CD4-positive, alpha-beta T cell (primary cell): ENCODE measurements around the gene LOX. TPM values are rescaled to one million over a fixed set of nuclear protein-coding genes. Genes with fewer than 3 reads are reported as not detected.

Experiments
- ATAC-seq: fragments of 200-7000 bp; cut with Tn5 transposase; one replicate; pipeline ENCODE4 v1.10.0; 2022; ENCODE audit warnings: mild to moderate bottlenecking; ENCODE audit not compliant: poor library complexity
- CTCF ChIA-PET: fragments of 350-600 bp; sonication (Branson Sonifier 250); formaldehyde crosslinking; loops from one replicate; lab custom pipeline; 2021; ENCODE audit warnings: antibody characterized with exemption, inconsistent platforms; lab: Charles Lee
- POLR2A ChIA-PET: fragments of 350-600 bp; sonication (Branson Sonifier 250); formaldehyde crosslinking; loops from one replicate; lab custom pipeline; 2021; ENCODE audit warnings: antibody characterized with exemption, inconsistent platforms; lab: Charles Lee
- DNase-seq, 14 experiments: peaks; one replicate each; pipeline ENCODE4 v3.0.0-alpha.2; 2013 to 2020; ENCODE audit warnings: mixed read lengths in 2 of 14
- H3K27ac ChIP-seq, 2 donors: one replicate each; pipeline versions ENCODE4 v1.5.1 to v1.7.0; 2013; ENCODE audit warnings: low read length in 2 of 2, low read depth in 1 of 2, mild to moderate bottlenecking in 1 of 2
- H3K27me3 ChIP-seq, 2 experiments: 1 replicate in 1 of 2; 2 replicates in 1 of 2; pipeline versions ENCODE4 v1.6.1 to v1.7.0; 2013; ENCODE audit warnings: low read length in 2 of 2, control low read depth in 1 of 2, mild to moderate bottlenecking in 1 of 2, moderate library complexity in 1 of 2; ENCODE audit not compliant: insufficient read depth in 2 of 2, control insufficient read depth in 1 of 2
- H3K36me3 ChIP-seq: one replicate; pipeline ENCODE4 v1.6.1; 2013; ENCODE audit warnings: low read length, control low read depth; ENCODE audit not compliant: insufficient read depth
- H3K4me1 ChIP-seq: one replicate; pipeline ENCODE4 v1.6.1; 2013; ENCODE audit warnings: low read length, control low read depth; ENCODE audit not compliant: insufficient read depth
- H3K4me3 ChIP-seq: one replicate; pipeline ENCODE4 v1.5.1; 2013; ENCODE audit warnings: mild to moderate bottlenecking, low read length, moderate library complexity
- H3K9me3 ChIP-seq, 2 experiments: 1 replicate in 1 of 2; 2 replicates in 1 of 2; pipeline versions ENCODE4 v1.6.1 to v1.7.0; 2013; ENCODE audit warnings: low read length in 2 of 2, mild to moderate bottlenecking in 2 of 2, control low read depth in 1 of 2, moderate library complexity in 1 of 2; ENCODE audit not compliant: control insufficient read depth in 1 of 2, insufficient read depth in 1 of 2
- H3K27ac Mint-ChIP-seq: one replicate; pipeline ENCODE4 v1.8.0; 2020; ENCODE audit warnings: mixed read lengths
- H3K27me3 Mint-ChIP-seq: one replicate; pipeline ENCODE4 v1.8.0; 2021; ENCODE audit warnings: mixed read lengths
- H3K36me3 Mint-ChIP-seq: one replicate; pipeline ENCODE4 v1.8.0; 2021; ENCODE audit warnings: low read depth, mixed read lengths
- H3K4me1 Mint-ChIP-seq: one replicate; pipeline ENCODE4 v1.8.0; 2021; ENCODE audit warnings: low read depth, mixed read lengths
- H3K4me3 Mint-ChIP-seq: one replicate; pipeline ENCODE4 v1.8.0; 2020; ENCODE audit warnings: mild to moderate bottlenecking, mixed read lengths
- H3K9me3 Mint-ChIP-seq: one replicate; pipeline ENCODE4 v1.8.0; 2020; ENCODE audit warnings: mixed read lengths
- intact Hi-C, 2 experiments: fragments of 100-400 bp; cut with DNase I in 1 of 2; cut with micrococcal nuclease in 1 of 2; formaldehyde crosslinking; loops; one replicate each; pipeline versions ENCODE4 v1.15.1 to v1.9.0; 2023 to 2025; cut with DNase I, micrococcal nuclease
- total RNA-seq, 174 experiments: library from RNA in 2 of 174; stranded (reverse) in 2 of 174; gene quantifications; one replicate each; pipeline ENCODE4 v1.2.3 and lab custom pipeline; 2021 to 2026
- TF ChIP-seq, protein P1 (sequence below): fragments of 200-600 bp; IDR thresholded peaks from one replicate; pipeline ENCODE4 v1.8.0; 2022; ENCODE audit warnings: antibody characterized with exemption, mild to moderate bottlenecking

LOX gene
- total RNA-seq, 2 experiments from 2014 or later: 0.06 to 0.11 TPM

DNA sequence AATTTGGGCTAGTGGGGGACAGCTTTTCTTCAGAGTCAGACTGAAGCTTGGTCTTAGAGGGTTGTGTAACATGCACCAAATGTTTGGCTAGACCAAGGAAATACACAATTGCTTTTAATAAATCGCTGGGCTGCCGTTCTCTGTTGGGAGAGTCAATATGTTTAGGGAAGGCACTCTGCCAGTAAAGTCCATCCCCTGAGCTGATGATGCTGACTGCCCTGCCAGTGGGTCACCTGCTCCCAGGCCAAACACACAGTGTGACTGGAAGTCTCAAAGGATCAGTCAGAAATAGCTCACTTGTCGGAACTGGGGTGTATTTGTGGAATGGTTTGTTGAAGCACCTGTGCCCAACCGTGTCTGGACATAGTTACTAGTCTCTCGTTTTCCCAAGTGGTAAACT lies 33.4 kb upstream of the LOX start:
- ChIA-PET CTCF (no interaction called here), POLR2A (no interaction called here)
- Mint-ChIP-seq H3K27ac (no peak overlapping the region), H3K9me3 (no peaks in the 10 kb centered on the region), H3K4me3 (no peak overlapping the region), H3K27me3 (peaks cover 4% of the 10 kb centered on the region), H3K36me3 (no peaks in the 10 kb centered on the region), H3K4me1 (no peaks in the 10 kb centered on the region)
- ATAC-seq: no peak
- TF ChIP-seq, protein P1, sequence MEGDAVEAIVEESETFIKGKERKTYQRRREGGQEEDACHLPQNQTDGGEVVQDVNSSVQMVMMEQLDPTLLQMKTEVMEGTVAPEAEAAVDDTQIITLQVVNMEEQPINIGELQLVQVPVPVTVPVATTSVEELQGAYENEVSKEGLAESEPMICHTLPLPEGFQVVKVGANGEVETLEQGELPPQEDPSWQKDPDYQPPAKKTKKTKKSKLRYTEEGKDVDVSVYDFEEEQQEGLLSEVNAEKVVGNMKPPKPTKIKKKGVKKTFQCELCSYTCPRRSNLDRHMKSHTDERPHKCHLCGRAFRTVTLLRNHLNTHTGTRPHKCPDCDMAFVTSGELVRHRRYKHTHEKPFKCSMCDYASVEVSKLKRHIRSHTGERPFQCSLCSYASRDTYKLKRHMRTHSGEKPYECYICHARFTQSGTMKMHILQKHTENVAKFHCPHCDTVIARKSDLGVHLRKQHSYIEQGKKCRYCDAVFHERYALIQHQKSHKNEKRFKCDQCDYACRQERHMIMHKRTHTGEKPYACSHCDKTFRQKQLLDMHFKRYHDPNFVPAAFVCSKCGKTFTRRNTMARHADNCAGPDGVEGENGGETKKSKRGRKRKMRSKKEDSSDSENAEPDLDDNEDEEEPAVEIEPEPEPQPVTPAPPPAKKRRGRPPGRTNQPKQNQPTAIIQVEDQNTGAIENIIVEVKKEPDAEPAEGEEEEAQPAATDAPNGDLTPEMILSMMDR: no peak
- H3K27me3 ChIP-seq: no peaks in the 10 kb centered on the region
- DNase-seq: no peak
- H3K27ac ChIP-seq: no peak overlapping the region
- no peaks in the 10 kb centered on the region for H3K4me1 ChIP-seq
- no peaks in the 10 kb centered on the region for H3K9me3 ChIP-seq
- H3K4me3 ChIP-seq: no peak overlapping the region
- no peaks in the 10 kb centered on the region for H3K36me3 ChIP-seq
- intact Hi-C loops: no loop called here

DNA sequence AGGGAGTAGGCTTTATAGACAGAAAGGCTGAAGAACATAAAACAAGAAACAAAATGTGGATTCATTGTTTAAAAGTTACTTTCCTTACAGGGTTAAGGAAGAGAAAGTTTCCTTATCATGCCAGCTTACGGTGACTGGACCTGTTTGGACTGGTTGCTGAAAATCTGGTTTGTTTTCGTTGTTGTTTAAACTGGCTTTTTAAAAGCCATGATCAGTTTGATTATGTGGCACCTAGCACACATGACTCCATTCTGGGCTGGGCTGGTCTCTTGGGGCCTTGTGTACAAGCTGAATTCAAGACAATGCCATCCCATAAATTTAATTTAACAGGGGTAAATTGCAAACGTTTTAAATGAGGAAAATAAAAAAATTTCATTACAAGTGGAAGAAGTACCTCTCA lies 32.9 kb upstream of the LOX start:
- ChIA-PET POLR2A (no interaction called here), CTCF (no interaction called here)
- Histone ChIP-seq H3K27ac (no peak overlapping the region), H3K36me3 (no peaks in the 10 kb centered on the region), H3K27me3 (no peaks in the 10 kb centered on the region), H3K4me1 (no peaks in the 10 kb centered on the region), H3K9me3 (no peaks in the 10 kb centered on the region), H3K4me3 (no peak overlapping the region)
- Mint-ChIP-seq H3K27ac (no peak overlapping the region), H3K4me3 (no peak overlapping the region), H3K36me3 (no peaks in the 10 kb centered on the region), H3K27me3 (peaks cover 4% of the 10 kb centered on the region), H3K9me3 (no peaks in the 10 kb centered on the region), H3K4me1 (no peaks in the 10 kb centered on the region)
- DNase-seq (no peak), ATAC-seq (no peak)
- intact Hi-C loops: no loop called here
- TF ChIP-seq, protein P1: no peak

DNA sequence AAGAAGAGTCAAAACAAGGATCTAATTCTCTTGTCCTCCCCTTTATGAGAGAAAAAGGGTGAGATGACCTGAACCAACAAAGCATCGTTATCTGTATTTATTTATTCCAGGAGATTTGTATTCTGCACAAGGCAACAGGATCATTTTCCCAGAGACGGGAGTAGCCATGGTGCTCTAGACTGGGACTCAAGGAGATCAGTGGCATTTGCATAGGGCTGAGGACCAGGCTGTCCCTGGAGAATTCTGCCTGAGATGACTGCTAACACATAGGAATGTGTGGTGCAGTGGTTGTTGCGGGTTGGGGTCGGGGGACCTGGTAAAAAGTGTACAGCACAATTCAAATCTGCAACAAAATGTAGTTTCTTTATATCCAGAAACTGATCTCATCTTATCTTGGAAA lies 29.0 kb upstream of the LOX start:
- Histone ChIP-seq H3K27ac (no peak overlapping the region), H3K4me1 (no peaks in the 10 kb centered on the region), H3K36me3 (no peaks in the 10 kb centered on the region), H3K4me3 (no peak overlapping the region), H3K27me3 (no peaks in the 10 kb centered on the region), H3K9me3 (no peaks in the 10 kb centered on the region)
- Mint-ChIP-seq H3K9me3 (no peaks in the 10 kb centered on the region), H3K4me3 (no peak overlapping the region), H3K27ac (no peak overlapping the region), H3K27me3 (peaks cover 4% of the 10 kb centered on the region), H3K36me3 (no peaks in the 10 kb centered on the region), H3K4me1 (no peaks in the 10 kb centered on the region)
- POLR2A ChIA-PET: no interaction called here
- ATAC-seq (no peak), DNase-seq (no peak)
- TF ChIP-seq, protein P1: no peak
- CTCF ChIA-PET: no interaction called here
- intact Hi-C loops: no loop called here
